Heart left ventricle (tissue), 16 donors: Measurements from ENCODE around the gene CD4. TPM values are rescaled to one million over a fixed set of nuclear protein-coding genes. Genes with fewer than 3 reads are reported as not detected.

Source experiments
- ATAC-seq, 4 donors: fragments of 200-7000 bp; cut with Tn5 transposase; one replicate each; pipeline ENCODE4 v1.9.1; 2020 to 2022; ENCODE audit warnings: moderate library complexity in 4 of 4, mild to moderate bottlenecking in 3 of 4, moderate number of reproducible peaks in 1 of 4
- DNase-seq, 5 donors: peaks; one replicate each; pipeline ENCODE4 v3.0.0-alpha.2; 2020
- H3K27ac ChIP-seq, 12 donors: fragments of 200-600 bp; sonication (generic) in 4 of 12; one replicate each; pipeline versions ENCODE4 v1.5.0 to v1.8.0; 2016 to 2022; ENCODE audit warnings: mild to moderate bottlenecking in 2 of 12
- H3K27me3 ChIP-seq, 9 donors: fragments of 200-600 bp; sonication (generic) in 2 of 9; one replicate each; pipeline versions ENCODE4 v1.5.1 to v1.8.0; 2016 to 2022; ENCODE audit warnings: mild to moderate bottlenecking in 3 of 9
- H3K36me3 ChIP-seq, 9 donors: fragments of 200-600 bp; sonication (generic) in 2 of 9; one replicate each; pipeline versions ENCODE4 v1.5.0 to v1.8.0; 2018 to 2022; ENCODE audit warnings: mild to moderate bottlenecking in 2 of 9
- H3K4me1 ChIP-seq, 12 donors: fragments of 200-600 bp; sonication (generic) in 4 of 12; one replicate each; pipeline versions ENCODE4 v1.5.0 to v1.8.0; 2016 to 2022; ENCODE audit warnings: mild to moderate bottlenecking in 3 of 12
- H3K4me3 ChIP-seq, 12 donors: fragments of 200-600 bp; sonication (generic) in 4 of 12; one replicate each; pipeline versions ENCODE4 v1.5.0 to v1.8.0; 2017 to 2022; ENCODE audit warnings: mild to moderate bottlenecking in 9 of 12, moderate library complexity in 4 of 12
- H3K9me3 ChIP-seq, 12 donors: fragments of 200-600 bp; sonication (generic) in 4 of 12; one replicate each; pipeline versions ENCODE4 v1.5.0 to v1.8.0; 2016 to 2022; ENCODE audit warnings: mild to moderate bottlenecking in 1 of 12
- POLR2A ChIP-seq, 2 donors: fragments of 450-650 bp; IDR thresholded peaks; one replicate each; pipeline ENCODE4 v1.6.1; 2017; ENCODE audit warnings: antibody characterized with exemption in 2 of 2, mild to moderate bottlenecking in 2 of 2, moderate library complexity in 2 of 2
- WGBS, 4 donors: extraction: QIAGEN DNeasy Blood & Tissue Kit in 2 of 4; methylation state at CpG; one replicate each; pipeline versions ENCODE4 v1.1.5 to v1.1.7; 2013 to 2018; 5-methylcytosine and 5-hydroxymethylcytosine counted together
- intact Hi-C, 10 donors: fragments of 100-400 bp; cut with DNase I; formaldehyde crosslinking; loops; one replicate each; pipeline versions ENCODE4 v1.11.1 to v1.14.2; 2022
- polyA plus RNA-seq, 2 donors: library from polyadenylated mRNA; stranded (reverse); fragments of 200-250 nt; gene quantifications; one replicate each; pipeline ENCODE4 v1.2.3, GENCODE V29; 2013
- total RNA-seq, 9 donors: library from RNA; depleted of rRNA in 2 of 9; stranded (reverse); fragments of >200 nt in 2 of 9; fragmentation: NEBNext Ultra II Directional in 3 of 9; extraction: Animal tissue kit (Norgen Biotek cat#: 25700) in 3 of 9; gene quantifications; one replicate each; pipeline versions ENCODE4 v1.1.0 to v1.2.4, GENCODE V29; 2016 to 2023
- TF ChIP-seq, protein P1 (sequence below), 12 donors: fragments of 200-600 bp; sonication (generic) in 4 of 12; IDR thresholded peaks; one replicate each; pipeline versions ENCODE4 v1.5.0 to v1.8.0; 2018 to 2022; ENCODE audit warnings: antibody characterized with exemption in 12 of 12, mild to moderate bottlenecking in 5 of 12
- donor health status: ischemic (EF 13 %, LVEDD 7.1; RV severe dilation, severe dysfunction).
- donor health status: healthy with polysubstance abuse.
- donor health status: DM: no; HTN: yes; CAD: no.
- donor health status: DM: no; HTN: no; CAD: no.
- donor health status: ischemic (EF 25% LVEDD 6.9; RV normal size, moderate dysfunction).
- donor health status: ischemic (EF 25% LVEDD 5.7; RV mildly dilated, moderate dysfunction).
- donor health status: healthy.
- donor health status: DM: yes; HTN: yes; CAD: no.
- donor health status: ischemic (EF 35%, LVEDD 5.7; RV mildly dilated, moderate dysfunction).
- donor health status: nonischemic (EF 11% LVEDD 7.7; RV severe dilation, severe dysfunction).
- donor health status: DM: yes; HTN: yes; CAD: no.
- donor health status: PGD.
- donor health status: ischemic (EF 29% LVEDD 5.4; RV normal size, mild dysfunction).
- donor health status: nonischemic (EF 23%, LVEDD 6.1; RV moderate dilation, normal function).

CD4 gene
- total and polyA plus RNA-seq, 11 donors: 1.1 to 71.9 (median 4.6) TPM

GRCh38 chr12:6834254-6834653 is 44.9 kb downstream of the CD4 start:
- Histone ChIP-seq H3K27me3 (no peaks in the 10 kb centered on the region), H3K4me1 (peaks cover 0 to 34% (median 10%) of the 10 kb centered on the region in 12 donors), H3K36me3 (peaks cover 0 to 70% (median 36%) of the 10 kb centered on the region in 9 donors), H3K27ac (peak overlapping the region; percentile 26 to 97 (median 80)), H3K9me3 (no peaks in the 10 kb centered on the region), H3K4me3 (peak overlapping the region in 11 of 12 donors; percentile 0 to 59 (median 46))
- 40 to 71% (median 65%) methylated on average over 1 of the region's 1 CpG for WGBS, 4 donors
- intact Hi-C loops: no loop called here
- ATAC-seq (no peak), DNase-seq (no peak)
- TF ChIP-seq POLR2A (IDR thresholded peaks at IDR 0.05): no peak
- TF ChIP-seq, protein P1, sequence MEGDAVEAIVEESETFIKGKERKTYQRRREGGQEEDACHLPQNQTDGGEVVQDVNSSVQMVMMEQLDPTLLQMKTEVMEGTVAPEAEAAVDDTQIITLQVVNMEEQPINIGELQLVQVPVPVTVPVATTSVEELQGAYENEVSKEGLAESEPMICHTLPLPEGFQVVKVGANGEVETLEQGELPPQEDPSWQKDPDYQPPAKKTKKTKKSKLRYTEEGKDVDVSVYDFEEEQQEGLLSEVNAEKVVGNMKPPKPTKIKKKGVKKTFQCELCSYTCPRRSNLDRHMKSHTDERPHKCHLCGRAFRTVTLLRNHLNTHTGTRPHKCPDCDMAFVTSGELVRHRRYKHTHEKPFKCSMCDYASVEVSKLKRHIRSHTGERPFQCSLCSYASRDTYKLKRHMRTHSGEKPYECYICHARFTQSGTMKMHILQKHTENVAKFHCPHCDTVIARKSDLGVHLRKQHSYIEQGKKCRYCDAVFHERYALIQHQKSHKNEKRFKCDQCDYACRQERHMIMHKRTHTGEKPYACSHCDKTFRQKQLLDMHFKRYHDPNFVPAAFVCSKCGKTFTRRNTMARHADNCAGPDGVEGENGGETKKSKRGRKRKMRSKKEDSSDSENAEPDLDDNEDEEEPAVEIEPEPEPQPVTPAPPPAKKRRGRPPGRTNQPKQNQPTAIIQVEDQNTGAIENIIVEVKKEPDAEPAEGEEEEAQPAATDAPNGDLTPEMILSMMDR (IDR thresholded peaks at IDR 0.05): no peak

DNA sequence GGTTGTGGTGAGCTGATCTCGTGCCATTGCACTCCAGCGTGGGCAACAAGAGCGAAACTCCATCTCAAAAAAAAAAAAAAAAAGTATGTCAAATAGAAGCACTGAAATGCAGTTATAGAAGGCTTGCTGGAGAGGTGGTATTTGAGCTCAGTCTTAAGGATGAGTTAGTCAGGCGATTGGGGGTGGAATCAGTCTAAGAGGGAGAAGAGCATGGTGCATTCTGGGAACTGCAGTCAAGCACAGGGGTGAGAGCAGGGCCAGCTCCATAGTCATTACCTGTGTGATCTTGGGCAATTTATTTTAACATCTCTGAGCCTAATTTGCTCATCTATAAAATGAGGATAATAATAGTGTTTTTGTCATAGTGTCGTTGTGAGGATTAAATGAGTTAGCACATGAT is 45.5 kb downstream of the CD4 start:
- H3K27me3 ChIP-seq: no peaks in the 10 kb centered on the region
- H3K4me1 ChIP-seq: peaks cover 0 to 28% (median 9%) of the 10 kb centered on the region in 12 donors
- WGBS, 4 donors: 79 to 89% (median 83%) methylated on average over 5 of the region's 5 CpGs
- no peak for DNase-seq
- intact Hi-C loops: no loop called here
- peak overlapping the region in 6 of 12 donors; percentile 45 to 59 (median 48) for H3K4me3 ChIP-seq
- H3K9me3 ChIP-seq: no peaks in the 10 kb centered on the region
- peak overlapping the region in 7 of 12 donors; percentile 13 to 97 (median 81) for H3K27ac ChIP-seq
- H3K36me3 ChIP-seq: peaks cover 0 to 76% (median 39%) of the 10 kb centered on the region in 9 donors
- ATAC-seq: no peak
- TF ChIP-seq, protein P1 (IDR thresholded peaks at IDR 0.05): no peak
- TF ChIP-seq POLR2A (IDR thresholded peaks at IDR 0.05): no peak

- H3K27me3 ChIP-seq: no peaks in the 10 kb centered on the region
- 85 to 94% (median 89%) methylated on average over 10 to 16 of the region's 16 CpGs for WGBS, 4 donors
- peak in 1 of 5 donors; percentile 19 for DNase-seq
- intact Hi-C loops: no loop called here
- peaks cover 0 to 69% (median 32%) of the 10 kb centered on the region in 9 donors for H3K36me3 ChIP-seq
- peaks cover 0 to 37% (median 12%) of the 10 kb centered on the region in 12 donors for H3K4me1 ChIP-seq
- TF ChIP-seq, protein P1 (IDR thresholded peaks at IDR 0.05): no peak
- no peak for TF ChIP-seq POLR2A (IDR thresholded peaks at IDR 0.05)
- no peaks in the 10 kb centered on the region for H3K9me3 ChIP-seq
- no peak overlapping the region for H3K4me3 ChIP-seq
- ATAC-seq: no peak
- H3K27ac ChIP-seq: no peak overlapping the region
Observed at GRCh38 chr12:6836851-6837250, 47.5 kb downstream of the CD4 start.

- peaks cover 0 to 69% (median 34%) of the 10 kb centered on the region in 9 donors for H3K36me3 ChIP-seq
- DNase-seq: no peak
- peaks cover 0 to 37% (median 12%) of the 10 kb centered on the region in 12 donors for H3K4me1 ChIP-seq
Observed at GRCh38 chr12:6837370-6838060, 48.2 kb downstream of the CD4 start.

More at GRCh38 chr12:6837370-6838060, 48.2 kb downstream of the CD4 start:
- no peak overlapping the region for H3K4me3 ChIP-seq
- TF ChIP-seq POLR2A (IDR thresholded peaks at IDR 0.05): no peak
- TF ChIP-seq, protein P1 (IDR thresholded peaks at IDR 0.05): no peak
- WGBS, 4 donors: 91 to 94% (median 93%) methylated on average over 23 to 26 of the region's 26 CpGs
- ATAC-seq: no peak
- H3K27ac ChIP-seq: no peak overlapping the region
- no peaks in the 10 kb centered on the region for H3K27me3 ChIP-seq
- intact Hi-C loops: no loop called here
- H3K9me3 ChIP-seq: no peaks in the 10 kb centered on the region
